ENCODE data around the gene ZYG11B.
"Not testable (repeated sequence)": the region's sequence is repeated elsewhere in the genome, so short reads cannot be mapped to it uniquely, and the experiment has no call there.

The ZYG11B gene

DNA sequence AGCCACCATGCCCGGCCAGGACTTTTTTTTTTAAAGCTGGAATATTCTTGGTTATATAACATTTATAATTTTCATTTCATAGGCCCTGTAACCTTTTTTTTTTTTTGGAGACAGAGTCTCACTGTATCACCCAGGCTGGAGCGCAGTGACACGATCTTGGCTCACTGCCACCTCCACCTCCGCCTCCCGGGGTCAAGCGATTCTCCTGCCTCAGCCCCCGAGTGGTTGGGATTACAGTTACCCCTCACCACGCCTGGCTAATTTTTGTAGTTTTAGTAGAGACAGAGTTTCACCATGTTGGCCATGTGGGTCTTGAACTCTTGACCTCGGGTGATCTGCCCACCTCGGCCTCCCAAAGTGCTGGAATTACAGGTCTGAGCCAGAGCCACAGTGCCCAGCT, 12.6 kb downstream of the ZYG11B start:
- TF ChIP-seq CTCF (conservative IDR thresholded peaks at IDR 0.05), result no peak
- TF ChIP-seq ZFX (IDR thresholded peaks at IDR 0.05), result no peak
- H3K27ac ChIP-seq, result no peak overlapping the region

- H3K27ac ChIP-seq, result no peak overlapping the region
- TF ChIP-seq CTCF (conservative IDR thresholded peaks at IDR 0.05), result no peak
- no peak for TF ChIP-seq ZFX (IDR thresholded peaks at IDR 0.05)
These were observed 13.6 kb downstream of the ZYG11B start for GRCh38 chr1:52739699-52740467.

DNA sequence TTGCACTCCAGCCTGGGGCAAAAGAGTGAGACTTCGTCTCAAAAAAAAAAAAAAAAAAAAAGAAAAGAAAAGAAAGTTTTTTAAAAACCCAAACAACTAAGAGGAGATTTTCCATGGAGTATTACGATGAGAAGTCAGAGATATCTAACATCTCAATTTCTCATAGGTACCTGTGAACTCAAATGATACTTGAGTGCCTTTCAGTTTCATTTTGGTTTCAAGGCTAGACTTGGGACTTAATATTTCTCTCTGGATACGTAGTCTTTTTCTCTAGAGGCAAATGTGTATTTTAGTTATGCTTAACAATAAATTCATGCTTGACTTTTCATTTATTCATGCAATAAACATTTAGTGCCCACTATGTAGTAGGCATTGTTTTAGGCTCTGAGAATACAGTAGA, 15.0 kb downstream of the ZYG11B start:
- TF ChIP-seq CTCF (conservative IDR thresholded peaks at IDR 0.05) (no peak), ZFX (IDR thresholded peaks at IDR 0.05) (no peak)
- H3K27ac ChIP-seq, result no peak overlapping the region

GRCh38 chr1:52746189-52746588, 19.9 kb downstream of the ZYG11B start:
- no peak for TF ChIP-seq CTCF (conservative IDR thresholded peaks at IDR 0.05)
- TF ChIP-seq ZFX (IDR thresholded peaks at IDR 0.05), result no peak
- H3K27ac ChIP-seq, result no peak overlapping the region

DNA sequence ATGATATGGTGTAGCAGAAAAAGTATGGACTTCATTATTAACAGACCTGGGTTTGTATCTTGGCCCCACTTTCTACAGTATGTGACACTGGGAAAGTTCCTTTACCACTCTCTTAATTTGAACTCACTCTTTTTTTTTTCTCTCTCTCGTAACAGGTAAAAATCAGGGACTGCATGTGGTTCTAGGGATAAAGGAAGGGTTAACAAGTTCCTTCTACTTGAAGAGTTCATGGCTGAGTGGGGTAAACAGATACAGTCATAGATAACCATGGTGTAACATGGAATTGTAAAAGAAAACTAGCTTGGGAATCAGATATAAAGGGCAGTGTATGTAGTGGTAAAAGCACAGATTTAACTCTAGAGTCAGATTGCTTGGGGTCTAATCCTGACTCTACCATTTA, 21.2 kb downstream of the ZYG11B start:
- TF ChIP-seq ZFX (IDR thresholded peaks at IDR 0.05), result no peak
- TF ChIP-seq CTCF (conservative IDR thresholded peaks at IDR 0.05), result no peak
- no peak overlapping the region for H3K27ac ChIP-seq

DNA sequence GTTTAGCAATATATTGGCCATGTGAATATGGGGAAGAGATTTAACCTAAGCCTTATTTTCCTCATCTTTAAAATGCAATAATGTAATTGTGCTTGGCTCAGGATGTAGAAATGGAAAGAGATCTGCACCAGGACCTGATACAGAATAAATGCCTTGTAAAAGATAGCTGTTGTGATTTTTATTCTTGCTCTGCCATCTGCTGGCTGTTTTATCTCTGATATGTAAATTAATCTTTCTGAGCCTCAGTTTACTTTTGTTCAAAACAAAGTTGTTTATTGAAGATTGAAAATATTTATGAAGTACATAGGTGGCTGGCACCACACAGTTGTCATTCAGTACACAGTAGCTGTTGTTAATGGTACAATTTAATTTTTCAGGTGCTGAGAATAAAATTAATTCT, 21.9 kb downstream of the ZYG11B start:
- TF ChIP-seq CTCF (conservative IDR thresholded peaks at IDR 0.05) (no peak; the same call in 1 of the 2 replicates), ZFX (IDR thresholded peaks at IDR 0.05) (no peak)
- no peak overlapping the region for H3K27ac ChIP-seq

DNA sequence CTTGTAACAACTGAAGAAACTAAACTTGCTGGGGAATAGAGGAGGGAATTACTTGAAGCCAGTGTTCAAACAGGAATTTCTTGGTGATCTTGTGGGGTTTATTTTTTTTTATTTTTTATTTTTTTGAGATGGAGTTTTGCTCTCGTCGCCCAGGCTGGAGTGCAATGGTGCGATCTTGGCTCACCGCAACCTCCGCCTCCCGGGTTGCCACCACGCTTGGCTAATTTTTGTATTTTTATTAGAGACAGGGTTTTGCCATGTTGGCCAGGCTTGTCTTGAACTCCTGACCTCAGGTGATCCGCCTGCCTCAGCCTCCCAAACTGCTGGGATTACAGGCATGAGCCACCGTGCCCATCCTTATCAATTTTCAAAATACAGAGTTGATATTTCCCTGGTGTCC, 23.2 kb downstream of the ZYG11B start:
- not testable (repeated sequence) for H3K27ac ChIP-seq

- H3K27ac ChIP-seq, result not testable (repeated sequence)
These were observed 23.9 kb downstream of the ZYG11B start for GRCh38 chr1:52750139-52750538.

Data from C4-2B (cell line).